OCI-M2 (cell line): ENCODE measurements around the gene HIC1.
"Not testable (repeated sequence)": the region's sequence is repeated elsewhere in the genome, so short reads cannot be mapped to it uniquely, and the experiment has no call there.

Source experiments
- DNase-seq: peaks from one replicate; lab custom pipeline; 2025; ENCODE audit not compliant: unreplicated experiment; lab: John Stamatoyannopoulos, UW

Gene HIC1, protein sequence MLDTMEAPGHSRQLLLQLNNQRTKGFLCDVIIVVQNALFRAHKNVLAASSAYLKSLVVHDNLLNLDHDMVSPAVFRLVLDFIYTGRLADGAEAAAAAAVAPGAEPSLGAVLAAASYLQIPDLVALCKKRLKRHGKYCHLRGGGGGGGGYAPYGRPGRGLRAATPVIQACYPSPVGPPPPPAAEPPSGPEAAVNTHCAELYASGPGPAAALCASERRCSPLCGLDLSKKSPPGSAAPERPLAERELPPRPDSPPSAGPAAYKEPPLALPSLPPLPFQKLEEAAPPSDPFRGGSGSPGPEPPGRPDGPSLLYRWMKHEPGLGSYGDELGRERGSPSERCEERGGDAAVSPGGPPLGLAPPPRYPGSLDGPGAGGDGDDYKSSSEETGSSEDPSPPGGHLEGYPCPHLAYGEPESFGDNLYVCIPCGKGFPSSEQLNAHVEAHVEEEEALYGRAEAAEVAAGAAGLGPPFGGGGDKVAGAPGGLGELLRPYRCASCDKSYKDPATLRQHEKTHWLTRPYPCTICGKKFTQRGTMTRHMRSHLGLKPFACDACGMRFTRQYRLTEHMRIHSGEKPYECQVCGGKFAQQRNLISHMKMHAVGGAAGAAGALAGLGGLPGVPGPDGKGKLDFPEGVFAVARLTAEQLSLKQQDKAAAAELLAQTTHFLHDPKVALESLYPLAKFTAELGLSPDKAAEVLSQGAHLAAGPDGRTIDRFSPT

DNA sequence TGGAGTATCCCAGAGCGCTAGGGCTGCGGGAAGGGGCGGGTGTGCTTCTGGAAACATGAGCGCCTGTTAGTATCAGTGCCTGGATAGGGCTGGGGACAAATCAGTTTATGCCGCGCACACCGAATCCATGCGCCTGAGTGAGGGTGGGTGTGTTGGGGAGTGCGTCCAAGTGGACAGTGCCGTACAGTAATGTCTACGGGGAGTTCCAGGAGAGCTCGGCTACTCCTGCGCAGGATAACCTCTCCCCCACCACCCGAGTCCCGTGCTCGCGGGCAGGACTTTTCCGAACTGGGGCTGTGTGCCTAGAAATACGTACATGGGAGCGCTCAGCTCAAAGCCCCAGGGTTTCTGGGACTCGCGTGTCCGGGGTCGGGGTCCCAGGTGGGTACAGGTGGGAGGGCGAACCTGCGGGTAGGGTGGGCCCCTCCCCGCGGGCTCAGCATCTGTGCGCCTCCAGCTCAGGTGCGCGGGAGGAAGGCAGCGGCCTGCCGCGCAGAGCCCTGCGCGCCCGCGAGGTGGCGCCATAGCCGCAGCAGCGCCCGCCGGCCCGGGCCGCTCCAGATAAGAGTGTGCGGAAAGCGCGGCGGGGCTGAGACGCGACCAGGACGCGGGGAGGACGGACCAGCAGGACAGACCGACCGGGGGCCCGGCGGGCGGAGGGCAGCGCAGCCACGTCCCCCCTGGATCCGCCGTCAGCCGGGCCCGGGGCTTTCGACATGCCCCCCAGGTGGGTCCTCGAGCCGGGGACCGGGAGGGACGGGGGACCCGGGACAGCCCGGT is at the start of gene HIC1:
Gene HIC1, plus strand, starts transcription at position 592 of the 780 bp plus-strand sequence. CDS start 1,588 bp downstream, outside the sequence.
- no peak for DNase-seq

DNA sequence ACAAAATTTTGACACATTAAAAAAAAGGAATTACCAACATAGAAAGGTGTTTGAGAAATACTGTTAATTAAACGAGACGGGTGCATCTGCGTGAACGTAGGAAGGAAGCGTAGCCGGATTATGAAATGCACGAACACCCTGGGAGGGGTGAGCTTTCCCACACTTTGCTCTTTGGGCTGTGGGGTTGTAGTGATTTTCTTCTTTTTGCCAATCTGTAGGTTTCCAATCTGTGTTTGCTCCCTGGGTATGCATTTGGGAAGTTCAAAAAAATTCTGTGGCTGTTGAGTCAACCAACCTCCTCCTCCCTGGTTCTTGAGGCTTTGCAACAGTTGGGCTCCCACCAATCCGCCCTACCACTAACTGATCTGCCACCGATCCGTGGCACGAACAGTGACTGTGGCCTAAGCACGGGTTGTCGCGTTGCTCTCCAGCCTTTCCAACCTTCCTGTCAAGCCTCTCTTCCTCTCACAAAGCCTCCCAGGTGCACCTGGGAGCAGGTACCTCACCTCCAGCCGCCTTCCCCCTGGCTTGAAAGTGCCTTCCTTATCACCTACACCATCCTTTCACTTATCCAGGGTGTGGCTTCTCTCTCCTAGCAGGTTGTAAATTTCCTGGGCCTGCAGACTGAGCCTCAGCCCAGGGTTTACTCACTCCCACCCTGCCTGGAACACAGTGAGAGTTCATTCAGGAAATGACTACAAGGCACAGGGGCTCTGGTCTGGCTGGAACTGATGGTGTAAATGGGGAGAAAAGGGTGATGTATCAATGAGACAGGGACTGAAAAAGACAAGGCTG is 46.4 kb upstream of the HIC1 start:
- no peak for DNase-seq

DNA sequence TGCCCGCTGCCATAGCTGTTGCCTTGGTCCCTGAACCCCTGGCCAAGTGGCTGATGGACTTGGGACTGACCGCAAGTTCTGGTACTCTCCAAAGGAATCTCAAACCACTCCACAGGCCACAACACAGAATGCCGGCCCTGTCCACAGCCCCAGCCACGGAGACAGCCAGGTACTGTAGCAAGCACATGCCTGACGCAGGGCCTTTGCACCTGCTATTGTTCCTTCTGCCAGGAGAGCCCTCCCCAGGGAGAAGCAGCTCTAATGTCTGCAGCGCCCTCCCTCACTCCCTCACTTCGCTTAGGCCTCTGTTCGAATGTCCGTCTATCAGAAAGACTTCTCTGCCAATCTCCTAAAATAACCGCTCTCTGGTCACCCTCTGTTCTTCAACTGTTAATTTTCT is 45.2 kb upstream of the HIC1 start:
- no peak for DNase-seq

DNA sequence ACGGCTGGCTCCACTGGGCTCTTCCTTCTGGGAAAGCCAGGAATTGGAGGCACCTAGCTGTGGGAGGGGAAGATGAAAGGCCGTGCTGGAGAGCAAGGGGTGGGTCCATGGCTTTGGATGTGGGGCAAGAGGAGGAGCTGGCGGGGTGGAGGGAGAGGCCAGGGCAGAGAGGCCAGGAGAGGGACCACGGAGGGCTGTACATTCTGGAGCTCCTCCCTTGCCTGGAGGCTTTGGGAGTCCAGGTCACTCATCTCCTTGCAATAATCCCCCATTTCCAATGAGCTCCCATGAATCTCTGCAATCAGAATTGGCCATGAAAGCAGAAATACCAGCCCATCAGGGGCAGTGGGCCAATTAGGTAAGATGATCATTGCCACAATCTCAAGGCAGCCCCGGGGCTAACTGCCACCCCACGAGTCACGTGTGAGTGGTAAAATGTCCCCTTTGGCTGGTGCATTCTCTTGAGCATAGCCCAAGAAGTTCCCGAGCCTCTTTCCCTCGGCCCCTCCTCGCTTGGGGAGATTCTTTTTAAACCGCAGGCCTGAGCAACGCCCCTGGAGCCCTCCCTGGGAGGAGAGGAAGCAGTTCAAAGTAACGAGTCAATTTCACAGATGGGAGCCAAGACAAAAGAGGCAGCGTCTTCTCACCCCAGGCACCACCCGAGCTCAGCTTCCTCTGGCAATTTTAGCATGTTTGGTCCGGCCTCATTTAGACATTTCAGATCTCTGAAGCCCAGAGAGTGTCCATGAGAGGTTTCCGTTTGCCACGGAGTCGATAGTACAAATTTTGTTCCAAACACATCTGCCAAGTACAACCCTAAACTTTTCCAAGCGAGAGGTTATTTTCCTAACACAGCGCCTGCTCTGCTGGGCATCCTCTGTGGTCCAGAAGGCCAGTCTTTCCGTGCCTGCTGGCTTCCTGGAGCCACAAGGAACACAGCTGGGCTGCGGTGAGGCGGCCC is 43.2 kb upstream of the HIC1 start:
- DNase-seq: no peak

DNA sequence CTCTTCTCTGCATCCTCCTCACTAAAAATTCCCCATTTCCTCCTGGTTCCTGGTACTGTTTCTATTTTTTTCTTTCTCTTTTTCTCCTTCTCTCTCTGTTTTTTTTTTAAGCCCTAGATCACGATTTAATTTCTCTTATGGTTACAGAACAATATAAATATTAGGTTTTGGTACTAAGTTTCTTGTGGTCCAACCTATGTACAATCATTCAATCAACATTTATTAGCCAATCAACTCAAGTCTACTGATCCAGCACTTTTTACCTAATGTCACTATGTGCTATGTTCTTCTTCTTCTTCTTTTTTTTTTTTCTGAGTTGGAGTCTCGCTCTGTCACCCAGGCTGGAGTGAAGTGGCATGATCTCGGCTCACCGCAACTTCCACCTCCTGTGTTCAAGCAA is 42.4 kb upstream of the HIC1 start:
- DNase-seq: no peak

DNA sequence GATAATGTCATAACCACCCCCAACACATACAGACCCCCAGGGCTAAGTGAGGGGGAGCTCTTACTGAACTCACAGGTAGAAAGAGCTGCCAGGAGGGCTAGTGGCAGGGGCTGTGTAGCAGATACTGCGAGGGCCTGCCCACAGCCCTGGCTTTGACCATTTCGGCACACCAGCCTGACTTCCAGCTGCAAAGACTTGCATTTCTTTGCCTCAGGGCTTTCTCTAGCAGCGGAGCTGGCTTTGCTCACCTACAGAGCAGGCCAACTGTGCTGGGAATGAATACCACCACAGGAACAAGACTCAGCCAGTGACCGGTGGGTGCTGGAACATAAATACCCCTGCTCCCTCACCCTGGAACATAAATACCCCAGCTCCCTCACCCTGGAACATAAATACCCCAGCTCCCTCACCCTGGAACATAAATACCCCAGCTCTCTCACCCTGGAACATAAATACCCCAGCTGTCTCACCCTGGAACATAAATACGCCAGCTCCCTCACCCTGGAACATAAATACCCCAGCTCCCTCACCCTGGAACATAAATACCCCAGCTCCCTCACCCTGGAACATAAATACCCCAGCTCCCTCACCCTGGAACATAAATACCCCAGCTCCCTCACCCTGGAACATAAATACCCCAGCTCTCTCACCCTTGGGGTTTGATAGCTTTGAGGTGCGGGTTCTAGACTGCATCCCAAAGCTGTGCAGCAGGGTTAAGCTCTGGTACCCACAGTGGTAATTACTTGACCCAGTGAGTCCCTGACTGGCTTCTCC is 41.5 kb upstream of the HIC1 start:
- not testable (repeated sequence) for DNase-seq

DNA sequence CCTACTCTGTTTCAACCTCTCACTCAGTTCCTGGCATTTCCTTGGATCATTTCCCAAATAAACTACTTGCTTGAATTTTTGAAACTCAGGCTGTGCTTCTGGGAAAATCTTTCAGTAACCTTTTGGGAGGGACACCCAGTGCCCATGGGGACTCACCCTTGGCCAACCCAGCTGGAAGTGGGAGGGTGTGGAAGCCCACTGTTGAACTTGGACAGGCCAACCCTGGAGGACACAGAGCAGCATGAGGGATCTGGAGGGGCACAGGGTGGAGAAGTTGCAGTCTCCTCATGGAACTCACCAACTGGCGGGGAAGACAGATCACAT is 40.9 kb upstream of the HIC1 start:
- no peak for DNase-seq

DNA sequence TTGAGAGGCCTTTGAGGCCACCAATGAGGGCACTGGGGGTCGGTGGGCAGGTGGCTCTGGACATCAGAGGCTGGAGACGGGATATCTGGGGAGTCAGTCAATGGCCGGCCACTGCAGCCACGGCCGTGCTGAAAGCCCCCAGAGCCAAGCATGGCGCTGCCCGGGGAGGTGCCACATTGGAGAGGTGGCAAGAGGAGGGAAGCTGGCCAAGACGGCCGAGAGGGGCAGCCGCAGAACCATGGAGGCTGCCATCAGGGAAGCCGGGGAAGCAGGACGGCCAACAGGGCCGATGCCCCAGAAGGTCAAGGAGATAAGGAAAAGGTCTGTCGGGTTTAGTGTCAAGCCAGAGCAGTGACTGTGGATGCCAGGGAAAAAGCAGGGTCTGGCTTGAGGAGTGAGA is 39.6 kb upstream of the HIC1 start:
- DNase-seq: no peak

DNA sequence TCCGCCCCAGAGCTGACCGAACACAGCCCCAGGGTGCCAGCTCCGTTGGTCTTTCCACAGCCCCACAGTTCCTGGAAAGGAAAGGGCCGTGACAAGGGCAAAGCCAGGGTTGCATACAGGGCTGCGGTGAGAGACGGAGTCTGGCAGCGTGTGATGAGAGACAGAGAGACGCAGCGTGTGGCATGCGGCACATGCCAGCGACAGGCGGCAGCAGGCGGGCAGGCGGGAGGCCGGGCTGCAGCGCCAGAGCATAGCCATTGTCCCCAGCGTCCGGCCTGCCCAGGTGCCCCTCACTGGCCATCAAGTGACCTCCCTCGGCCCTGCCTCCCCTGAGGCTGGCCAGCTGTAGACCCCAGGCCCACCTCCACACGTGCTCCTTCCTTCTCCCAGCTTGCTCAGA is 38.4 kb upstream of the HIC1 start:
- no peak for DNase-seq

DNA sequence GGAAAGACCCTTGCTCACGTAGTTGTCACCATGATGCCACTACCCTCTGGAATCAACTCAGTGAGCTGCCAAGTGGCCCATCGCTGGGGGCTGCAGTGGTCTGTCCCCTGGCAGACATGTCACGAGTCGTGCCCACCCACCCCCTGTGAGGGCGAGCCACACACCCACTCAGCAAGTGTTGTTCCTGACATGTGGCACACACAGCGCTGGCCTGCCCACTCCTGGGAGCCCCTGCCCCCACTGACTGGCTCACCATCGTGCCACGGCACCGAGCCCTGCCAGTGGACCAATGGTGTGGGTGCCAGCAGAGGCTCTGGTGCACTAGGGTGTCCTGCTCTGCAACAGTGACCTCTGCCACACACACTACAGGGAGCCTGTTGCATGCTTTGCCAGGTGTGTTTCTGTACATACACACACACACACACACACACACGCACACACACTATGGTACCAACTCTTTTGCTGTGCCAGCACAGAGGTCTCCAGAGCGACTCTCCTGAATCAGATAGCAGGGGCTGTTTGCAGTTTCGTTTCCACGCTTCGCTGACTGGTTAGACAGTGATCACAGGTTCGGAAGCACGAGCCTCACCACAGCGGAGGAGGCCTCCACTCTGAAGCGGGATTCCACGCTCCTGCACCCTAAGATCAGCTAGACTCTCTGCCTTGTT is 37.5 kb upstream of the HIC1 start:
- no peak for DNase-seq

DNA sequence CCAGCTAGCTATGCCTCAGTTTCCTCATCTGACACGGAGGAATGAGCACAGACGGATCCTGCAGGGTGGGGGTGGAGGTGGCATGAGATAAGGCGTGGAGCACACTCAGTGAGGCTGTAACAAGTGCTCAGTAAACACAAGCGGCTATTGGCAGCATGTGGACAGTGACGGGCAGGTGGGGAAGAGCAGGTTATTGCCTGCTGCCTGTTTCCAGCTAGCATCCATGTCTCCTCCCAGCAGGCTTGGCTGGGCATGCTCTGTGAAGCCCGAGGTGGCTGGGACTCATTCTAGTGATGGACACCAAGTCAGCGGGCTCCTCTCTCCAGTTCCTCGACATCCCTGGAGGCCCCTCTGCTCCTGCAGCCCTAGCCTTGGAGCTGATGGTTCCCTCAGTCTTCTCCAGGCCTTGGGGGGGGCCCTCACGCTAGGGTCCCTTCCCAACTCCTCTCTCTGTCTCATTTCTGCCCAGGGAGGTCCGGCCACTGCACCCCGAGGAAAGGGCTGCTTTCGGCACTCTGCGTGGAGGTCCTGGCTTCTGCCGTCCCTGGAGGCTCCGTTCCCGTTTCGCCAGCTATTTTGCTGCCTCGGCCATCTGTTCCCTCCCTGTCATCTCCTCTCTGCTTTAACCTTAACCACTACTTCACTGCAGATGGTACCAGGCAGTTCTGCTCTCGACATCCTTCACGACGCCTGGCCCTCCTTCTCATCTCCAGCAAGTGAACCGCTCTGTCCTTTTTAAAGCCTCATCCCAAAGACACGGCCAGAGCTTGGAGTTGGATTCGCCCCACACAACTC is 36.0 kb upstream of the HIC1 start:
- no peak for DNase-seq

DNA sequence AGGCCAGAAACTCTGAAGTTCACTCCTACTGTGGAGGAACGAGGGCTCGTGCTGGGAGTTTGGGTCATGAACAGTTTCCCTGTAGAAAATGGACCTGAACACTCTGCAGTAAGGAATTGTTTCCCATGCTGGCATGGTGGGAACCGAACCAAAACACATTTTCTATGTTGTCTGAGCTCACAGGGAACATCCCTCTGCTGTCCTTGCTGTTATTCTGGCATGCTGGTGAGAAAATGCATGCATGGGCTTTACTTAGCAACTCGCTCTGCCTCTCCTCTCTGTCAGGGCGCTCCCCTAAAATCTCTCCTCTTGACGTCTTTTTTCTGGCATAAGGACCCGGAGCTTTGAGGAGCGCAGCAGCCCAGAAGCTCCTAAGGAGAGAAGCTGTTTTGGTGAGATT is 35.2 kb upstream of the HIC1 start:
- no peak for DNase-seq

DNA sequence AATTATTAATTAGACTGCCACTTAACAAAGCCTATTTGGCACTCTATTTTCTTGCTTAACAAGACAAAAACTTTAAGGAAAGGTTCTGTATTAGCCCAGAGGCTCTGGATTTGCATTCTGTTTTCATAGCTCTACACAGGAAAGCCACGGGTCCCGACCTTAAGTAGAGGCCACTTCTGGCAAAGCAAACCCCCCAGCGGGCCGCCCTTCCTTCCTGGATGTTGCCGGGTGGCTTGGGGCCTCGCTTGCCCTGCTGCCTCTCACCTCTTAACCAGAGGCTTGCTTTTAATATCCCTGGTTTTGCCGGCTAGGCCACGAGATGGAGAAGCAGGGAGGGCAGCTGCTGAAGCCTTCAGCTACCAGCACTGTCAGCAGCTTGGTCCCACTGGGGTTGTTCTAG is 34.2 kb upstream of the HIC1 start:
- no peak for DNase-seq

DNA sequence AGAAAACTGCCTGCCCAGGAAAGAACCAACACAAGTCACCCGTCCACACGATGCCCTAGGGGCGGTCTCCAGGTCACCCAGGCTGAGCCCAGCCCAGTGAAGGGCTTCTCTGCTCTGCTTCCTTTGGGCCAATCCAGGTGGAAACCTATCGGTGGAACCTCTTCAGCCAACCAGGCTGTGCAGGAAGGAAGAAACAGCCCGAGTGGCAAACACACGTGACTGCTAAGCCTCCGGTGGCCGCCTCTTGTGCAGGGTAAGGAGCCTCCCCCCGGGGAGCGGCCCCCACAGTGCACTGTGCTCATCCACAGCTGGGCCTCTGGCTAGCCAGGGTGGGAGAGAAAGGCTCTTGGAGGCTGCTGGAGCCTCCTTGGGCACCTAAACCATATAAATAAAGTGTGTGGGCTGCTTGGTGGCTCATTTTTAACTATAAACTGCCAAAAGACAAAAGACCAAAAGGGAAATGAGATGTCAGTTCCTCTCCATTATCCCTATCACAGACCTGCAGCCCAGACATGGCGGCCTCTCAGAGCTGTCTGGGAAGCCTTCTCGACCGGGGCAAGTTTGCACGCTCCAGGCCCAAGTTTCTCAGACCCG is 32.2 kb upstream of the HIC1 start:
- DNase-seq: no peak

DNA sequence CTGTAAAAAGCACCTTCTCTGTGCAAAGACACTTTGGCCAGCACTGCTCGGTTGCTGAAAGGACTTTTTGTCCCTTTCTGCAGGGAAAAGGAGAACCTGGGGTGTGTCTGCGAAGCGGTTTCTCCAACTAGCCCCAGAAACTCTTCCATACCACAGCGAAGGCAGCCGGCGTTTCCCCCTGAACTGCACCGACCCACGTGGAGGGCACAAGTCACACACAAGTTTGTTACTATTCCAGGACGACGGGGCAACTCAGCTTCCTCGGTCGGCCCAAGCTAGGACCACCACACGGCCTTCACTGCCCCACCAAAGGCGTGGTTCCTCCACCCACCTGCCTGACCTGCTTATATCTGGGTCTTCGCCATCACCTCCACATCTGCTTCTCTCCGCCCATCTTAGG is 31.6 kb upstream of the HIC1 start:
- no peak for DNase-seq

DNA sequence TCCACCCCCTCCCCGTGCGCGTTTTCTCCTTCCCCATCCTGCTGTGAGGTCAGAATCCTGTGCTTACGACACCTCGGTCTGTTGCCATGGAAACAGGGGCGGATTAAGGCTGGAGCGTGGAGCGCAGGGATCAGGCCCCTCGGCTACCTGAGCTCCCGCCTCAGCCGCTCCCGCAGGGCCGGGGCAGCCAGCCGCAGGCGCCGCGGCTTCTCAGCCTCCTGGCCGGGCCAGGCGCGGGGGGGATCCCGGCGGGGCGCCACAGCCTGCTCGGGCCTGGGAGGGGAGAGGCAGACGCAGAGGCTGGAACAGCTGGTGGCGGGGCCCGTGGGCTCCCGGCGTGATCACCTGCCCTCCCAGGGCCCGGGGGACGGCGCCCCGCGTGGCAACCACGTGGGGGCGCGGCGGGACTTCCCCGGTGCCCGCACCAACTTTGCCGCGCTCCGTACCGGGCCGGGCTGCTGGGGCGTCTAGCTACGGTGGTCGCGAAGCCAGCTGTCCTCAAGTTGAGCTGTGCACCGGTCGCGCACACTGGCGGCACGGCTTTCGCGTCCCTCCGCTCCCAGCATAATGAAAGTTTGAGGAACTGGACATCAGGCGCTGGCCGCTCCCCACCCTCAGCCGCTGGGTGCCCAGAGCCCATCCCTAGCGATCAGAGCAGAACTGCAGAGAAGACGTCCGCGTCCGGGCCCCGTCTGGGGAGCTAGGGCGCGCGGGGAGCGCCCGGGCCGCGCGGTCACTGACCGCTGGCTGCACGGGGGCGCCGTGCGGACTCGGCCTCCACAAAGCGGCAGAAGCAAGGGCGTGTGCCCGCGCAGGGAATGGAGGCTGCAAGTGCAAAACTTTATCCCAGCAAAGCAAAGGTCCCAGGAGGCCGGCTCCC is 31.0 kb upstream of the HIC1 start:
- no peak for DNase-seq
